A549 treated with AZD9567 at 1 μM for 4 hours (cell line): ENCODE results near the gene KLHL28. TPM values are rescaled to one million over a fixed set of nuclear protein-coding genes. Genes with fewer than 3 reads are reported as not detected.

Source experiments
- total RNA-seq: library from RNA; stranded (reverse); fragments of 200-300 nt; extraction: Qiagen RNA extraction; gene quantifications from 5 replicates; pipeline ENCODE4 v1.2.3, GENCODE V29; 2022; ENCODE audit not compliant: insufficient read depth

The KLHL28 gene
- 6.3 to 8.5 TPM (median 7.8 TPM) in 5 replicates for total RNA-seq

GRCh38 chr14:44961554-44962333 lies at the start of gene KLHL28, which contains the start of gene TOGARAM1:
KLHL28 (minus strand) TSS chr14:44961947; CDS start chr14:44945928, 16,019 bp downstream.
TOGARAM1 (plus strand) TSS chr14:44962190; CDS start chr14:44962422, 232 bp downstream.

Other genes with a start within 250 kb of the KLHL28 start
- 7.4 to 13.3 TPM (median 8.2 TPM) in 5 replicates for gene TOGARAM1, start 243 bp upstream of the KLHL28 start, total RNA-seq
- 18.1 to 27.5 TPM (median 23.6 TPM) in 5 replicates for gene PRPF39, start 122.2 kb upstream of the KLHL28 start, total RNA-seq
- gene FKBP3, start 172.5 kb upstream of the KLHL28 start, total RNA-seq = 114 to 154 TPM (median 118 TPM) in 5 replicates
- 4.9 to 8.2 TPM (median 5.7 TPM) in 5 replicates for gene FANCM, start 174.0 kb upstream of the KLHL28 start, total RNA-seq